Colonic mucosa (tissue), 4 donors: Measurements from ENCODE around the gene DOLPP1. TPM values are rescaled to one million over a fixed set of nuclear protein-coding genes. Genes with fewer than 3 reads are reported as not detected.

Experiments used
- DNase-seq: peaks from one replicate; pipeline ENCODE4 v3.0.0-alpha.2; 2020
- H3K27ac ChIP-seq: fragments of 200-600 bp; one replicate; pipeline ENCODE4 v1.8.0; 2021
- H3K27me3 ChIP-seq: fragments of 200-600 bp; one replicate; pipeline ENCODE4 v1.8.0; 2021
- H3K36me3 ChIP-seq: fragments of 200-600 bp; one replicate; pipeline ENCODE4 v1.8.0; 2021
- H3K4me1 ChIP-seq: fragments of 200-600 bp; one replicate; pipeline ENCODE4 v1.8.0; 2021; ENCODE audit warnings: mild to moderate bottlenecking
- H3K4me3 ChIP-seq: fragments of 200-600 bp; one replicate; pipeline ENCODE4 v1.8.0; 2021
- H3K9ac ChIP-seq, 2 donors: one replicate each; pipeline ENCODE4 v1.7.0; 2013; ENCODE audit warnings: control low read depth in 2 of 2, low read depth in 2 of 2, low read length in 2 of 2
- H3K9me3 ChIP-seq: fragments of 200-600 bp; one replicate; pipeline ENCODE4 v1.8.0; 2021
- intact Hi-C: fragments of 100-400 bp; cut with DNase I; formaldehyde crosslinking; loops from one replicate; pipeline ENCODE4 v1.14.1; 2022
- total RNA-seq, 2 donors: library from RNA; stranded (reverse); fragmentation: NEBNext Ultra II Directional in 1 of 2; extraction: Animal tissue kit (Norgen Biotek cat#: 25700) in 1 of 2; gene quantifications; one replicate each; pipeline ENCODE4 v1.2.1, GENCODE V29; 2021
- TF ChIP-seq, protein P1 (sequence below): fragments of 200-600 bp; IDR thresholded peaks from one replicate; pipeline ENCODE4 v1.8.0; 2022; ENCODE audit warnings: antibody characterized with exemption, mild to moderate bottlenecking
- donor health status: healthy.
- donor health status: DM: no; HTN: no; CAD: no.
- donor health status: DM: no; HTN: no; CAD: no.

The DOLPP1 gene
- total RNA-seq, 2 donors from 2014 or later = 33.9 to 37.3 TPM

DNA sequence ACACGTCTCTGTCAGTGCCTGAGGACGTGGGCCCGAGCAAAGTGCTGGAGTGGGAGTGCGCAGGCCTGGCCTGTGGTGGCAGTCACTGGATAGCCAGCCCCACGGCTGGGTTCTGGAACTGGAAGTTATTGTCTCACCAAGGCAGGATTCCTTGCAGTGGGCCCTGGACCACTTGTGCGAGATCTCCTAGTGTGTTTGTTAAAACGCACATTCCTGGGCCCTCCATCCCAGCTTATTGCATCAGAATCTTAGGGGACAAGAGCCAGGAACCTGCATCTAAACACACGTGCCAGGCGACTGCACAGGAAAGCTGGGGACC, 57.2 kb downstream of the DOLPP1 start:
- H3K36me3 ChIP-seq = peaks cover 11% of the 10 kb centered on the region
- H3K9me3 ChIP-seq = no peaks in the 10 kb centered on the region
- H3K27ac ChIP-seq = peak overlapping the region; percentile 98
- TF ChIP-seq, protein P1, sequence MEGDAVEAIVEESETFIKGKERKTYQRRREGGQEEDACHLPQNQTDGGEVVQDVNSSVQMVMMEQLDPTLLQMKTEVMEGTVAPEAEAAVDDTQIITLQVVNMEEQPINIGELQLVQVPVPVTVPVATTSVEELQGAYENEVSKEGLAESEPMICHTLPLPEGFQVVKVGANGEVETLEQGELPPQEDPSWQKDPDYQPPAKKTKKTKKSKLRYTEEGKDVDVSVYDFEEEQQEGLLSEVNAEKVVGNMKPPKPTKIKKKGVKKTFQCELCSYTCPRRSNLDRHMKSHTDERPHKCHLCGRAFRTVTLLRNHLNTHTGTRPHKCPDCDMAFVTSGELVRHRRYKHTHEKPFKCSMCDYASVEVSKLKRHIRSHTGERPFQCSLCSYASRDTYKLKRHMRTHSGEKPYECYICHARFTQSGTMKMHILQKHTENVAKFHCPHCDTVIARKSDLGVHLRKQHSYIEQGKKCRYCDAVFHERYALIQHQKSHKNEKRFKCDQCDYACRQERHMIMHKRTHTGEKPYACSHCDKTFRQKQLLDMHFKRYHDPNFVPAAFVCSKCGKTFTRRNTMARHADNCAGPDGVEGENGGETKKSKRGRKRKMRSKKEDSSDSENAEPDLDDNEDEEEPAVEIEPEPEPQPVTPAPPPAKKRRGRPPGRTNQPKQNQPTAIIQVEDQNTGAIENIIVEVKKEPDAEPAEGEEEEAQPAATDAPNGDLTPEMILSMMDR = no peak
- intact Hi-C loops = loop anchor here (5.0 kb wide), 1 partner anchor 649 kb away; no protein-coding TSS in a partner anchor
- H3K27me3 ChIP-seq = no peaks in the 10 kb centered on the region
- peak overlapping the region; percentile 52 to 57 for H3K9ac ChIP-seq
- no peak for DNase-seq
- peaks cover 25% of the 10 kb centered on the region for H3K4me1 ChIP-seq
- H3K4me3 ChIP-seq = no peak overlapping the region

GRCh38 chr9:129138476-129139232, 57.7 kb downstream of the DOLPP1 start:
- H3K9me3 ChIP-seq = no peaks in the 10 kb centered on the region
- H3K4me3 ChIP-seq = no peak overlapping the region
- H3K9ac ChIP-seq = peak overlapping the region; percentile 52 to 57
- peak; percentile 42 for DNase-seq
- TF ChIP-seq, protein P1 = no peak
- H3K36me3 ChIP-seq = peaks cover 11% of the 10 kb centered on the region
- no peaks in the 10 kb centered on the region for H3K27me3 ChIP-seq
- H3K27ac ChIP-seq = peak overlapping the region; percentile 98
- peaks cover 25% of the 10 kb centered on the region for H3K4me1 ChIP-seq
- intact Hi-C loops = loop anchor here (5.0 kb wide), 1 partner anchor 649 kb away; no protein-coding TSS in a partner anchor

DNA sequence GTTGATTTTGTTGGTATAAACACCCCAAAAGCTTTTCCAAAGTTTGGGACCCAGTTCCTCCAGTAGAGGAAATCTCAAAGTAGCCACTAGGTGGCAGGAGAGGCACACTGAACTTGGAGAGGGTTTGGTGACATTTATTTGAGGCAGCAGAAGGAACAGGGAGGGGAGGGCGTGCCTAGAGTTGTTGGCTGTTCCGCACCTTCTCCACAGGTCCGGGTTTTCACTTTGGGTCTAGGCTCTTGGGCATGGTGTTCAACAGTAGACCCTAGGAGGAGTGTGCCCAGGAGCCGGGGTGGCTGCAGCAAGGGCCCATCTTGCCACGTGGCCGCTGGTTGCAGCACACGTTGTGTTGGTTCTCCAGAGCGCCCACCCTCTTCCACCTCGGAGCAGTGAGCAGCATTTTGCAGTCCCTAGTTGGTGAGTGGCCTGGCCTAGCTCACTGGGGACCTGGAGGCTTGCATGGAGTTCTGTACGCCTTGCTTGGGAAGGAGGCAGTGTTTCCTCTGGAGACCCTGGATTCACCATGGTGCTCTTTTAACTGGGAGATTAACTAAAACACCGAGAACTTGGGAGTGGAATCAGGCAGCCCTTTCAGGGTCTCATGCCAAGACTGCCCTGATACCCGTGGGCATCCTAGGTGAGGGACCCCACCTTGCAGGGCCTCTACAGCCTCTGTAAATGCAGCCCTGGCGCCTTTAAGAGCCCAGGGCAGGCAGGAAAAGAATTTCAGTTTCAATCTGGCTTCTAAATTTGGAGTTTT, 58.5 kb downstream of the DOLPP1 start:
- peaks cover 11% of the 10 kb centered on the region for H3K36me3 ChIP-seq
- TF ChIP-seq, protein P1 = peak; percentile 91

DNA sequence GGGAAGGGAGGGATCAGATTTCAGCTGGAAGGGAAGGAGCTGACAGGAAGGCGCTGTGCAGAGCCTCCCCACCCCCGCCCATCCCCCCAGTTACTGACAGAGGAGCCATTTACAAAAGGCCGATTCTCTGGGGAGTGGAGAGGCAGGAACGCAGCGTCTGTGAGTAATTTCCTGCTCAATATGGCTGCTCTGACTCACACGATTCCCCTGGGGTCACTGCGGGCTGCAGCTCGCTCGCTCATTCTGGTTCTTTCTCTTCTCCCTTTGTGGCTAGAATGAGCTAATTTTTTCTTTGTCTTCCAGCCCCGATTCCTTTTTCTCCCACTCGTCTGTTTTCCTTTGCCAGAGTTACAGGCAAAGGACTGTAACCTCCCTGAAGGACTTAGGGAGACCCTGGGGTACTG, 59.1 kb downstream of the DOLPP1 start:
- H3K27me3 ChIP-seq = no peaks in the 10 kb centered on the region
- peak overlapping the region; percentile 29 for H3K4me3 ChIP-seq
- H3K9ac ChIP-seq = peak overlapping the region; percentile 72 to 99
- peaks cover 25% of the 10 kb centered on the region for H3K4me1 ChIP-seq
- no peaks in the 10 kb centered on the region for H3K9me3 ChIP-seq
- TF ChIP-seq, protein P1 = no peak
- H3K27ac ChIP-seq = peak overlapping the region; percentile 98
- peak; percentile 92 for DNase-seq
- peaks cover 11% of the 10 kb centered on the region for H3K36me3 ChIP-seq
- intact Hi-C loops = loop anchor here (5.0 to 10.0 kb wide), 2 partner anchors 355 to 647 kb away; no protein-coding TSS in a partner anchor

More for the DNA sequence above, 58.5 kb downstream of the DOLPP1 start:
- peak; percentile 92 for DNase-seq
- Histone ChIP-seq H3K27ac (peak overlapping the region; percentile 98), H3K9me3 (no peaks in the 10 kb centered on the region), H3K9ac (peak overlapping the region; percentile 72 to 99), H3K4me1 (peaks cover 25% of the 10 kb centered on the region), H3K4me3 (peak overlapping the region; percentile 29), H3K27me3 (no peaks in the 10 kb centered on the region)
- intact Hi-C loops = loop anchor here (5.0 kb wide), 1 partner anchor 648 kb away; no protein-coding TSS in a partner anchor

Other genes with a start within 250 kb of the DOLPP1 start
- 1 to 10 TPM; 2.0 to 5.1 TPM for gene KYAT1, start 199.2 kb upstream of the DOLPP1 start, total RNA-seq
- 10 to 100 TPM; 26.5 to 31.5 TPM for gene LRRC8A, start 199.0 kb upstream of the DOLPP1 start, total RNA-seq
- 1 to 10 TPM; 1.8 to 6.6 TPM for gene PHYHD1, start 160.1 kb upstream of the DOLPP1 start, total RNA-seq
- 10 to 100 TPM in 1 of 2 donors, 1 to 10 TPM in 1; 7.9 to 15.8 TPM for gene DOLK, start 133.5 kb upstream of the DOLPP1 start, total RNA-seq
- gene NUP188, start 133.4 kb upstream of the DOLPP1 start, total RNA-seq = 10 to 100 TPM; 26.8 to 43.9 TPM
- 100 to 1,000 TPM; 109 to 110 TPM for gene SH3GLB2, start 52.8 kb upstream of the DOLPP1 start, total RNA-seq
- 10 to 100 TPM; 47.4 to 74.8 TPM for gene MIGA2, start 44.5 kb upstream of the DOLPP1 start, total RNA-seq
- gene CRAT, start 29.7 kb downstream of the DOLPP1 start, total RNA-seq = 10 to 100 TPM; 62.3 to 78.3 TPM
- gene PTPA, start 30.3 kb downstream of the DOLPP1 start, total RNA-seq = 100 to 1,000 TPM in 1 of 2 donors, 10 to 100 TPM in 1; 94.5 to 142 TPM
- gene IER5L, start 97.2 kb downstream of the DOLPP1 start, total RNA-seq = 1 to 10 TPM; 9.1 to 9.6 TPM